GM18498 (cell line): ENCODE data around the gene DCUN1D1.

ENCODE experiments used
- ATAC-seq: cut with Tn5 transposase; IDR thresholded peaks from one replicate; pipeline ENCODE4 v1.9.1; 2021; ENCODE audit warnings: mild to moderate bottlenecking, moderate library complexity; ENCODE audit not compliant: unreplicated experiment

DCUN1D1 gene

GRCh38 chr3:182973047-182973446 lies 7.3 kb downstream of the DCUN1D1 start:
- no peak for ATAC-seq

- no peak for ATAC-seq
Observed at GRCh38 chr3:182972387-182972786, 8.0 kb downstream of the DCUN1D1 start.

- peak; percentile 54 for ATAC-seq
Observed at GRCh38 chr3:182971637-182972036, 8.7 kb downstream of the DCUN1D1 start.

- no peak for ATAC-seq
Observed at GRCh38 chr3:182970811-182971418, 9.4 kb downstream of the DCUN1D1 start.

- no peak for ATAC-seq
Observed at GRCh38 chr3:182969853-182970252, 10.5 kb downstream of the DCUN1D1 start.

- no peak for ATAC-seq
Observed at GRCh38 chr3:182969277-182969676, 11.1 kb downstream of the DCUN1D1 start.

- ATAC-seq = no peak
Observed at GRCh38 chr3:182967218-182968204, 12.8 kb downstream of the DCUN1D1 start.

- ATAC-seq = no peak
Observed at GRCh38 chr3:182965861-182966366, 14.4 kb downstream of the DCUN1D1 start.

- ATAC-seq = no peak
Observed at GRCh38 chr3:182964179-182964578, 16.2 kb downstream of the DCUN1D1 start.

GRCh38 chr3:182962166-182962565 lies 18.2 kb downstream of the DCUN1D1 start:
- no peak for ATAC-seq

- no peak for ATAC-seq
Observed at GRCh38 chr3:182959474-182960350, 20.6 kb downstream of the DCUN1D1 start.

GRCh38 chr3:182957676-182958266 lies 22.6 kb downstream of the DCUN1D1 start:
- ATAC-seq = no peak

GRCh38 chr3:182957226-182957625 lies 23.1 kb downstream of the DCUN1D1 start:
- ATAC-seq = no peak

GRCh38 chr3:182954553-182955235 lies 25.6 kb downstream of the DCUN1D1 start:
- peak; percentile 72 for ATAC-seq

- no peak for ATAC-seq
Observed at GRCh38 chr3:182949688-182950087, 30.6 kb downstream of the DCUN1D1 start.

GRCh38 chr3:182948305-182948704 lies 32.0 kb downstream of the DCUN1D1 start:
- no peak for ATAC-seq

GRCh38 chr3:182947888-182948287 lies 32.5 kb downstream of the DCUN1D1 start:
- ATAC-seq = no peak

GRCh38 chr3:182941719-182942118 lies 38.6 kb downstream of the DCUN1D1 start:
- no peak for ATAC-seq

- ATAC-seq = no peak
Observed at GRCh38 chr3:182940266-182940808, 40.0 kb downstream of the DCUN1D1 start.
